DMS53 treated with DMSO at 0.1 percent for 48 hours (cell line): ENCODE results near the gene TNRC6C.
"Not testable (repeated sequence)": the region's sequence is repeated elsewhere in the genome, so short reads cannot be mapped to it uniquely, and the experiment has no call there.

Source experiments
- DNase-seq: peaks from one replicate; lab custom pipeline; 2025; ENCODE audit not compliant: unreplicated experiment; lab: John Stamatoyannopoulos, UW

Gene TNRC6C

GRCh38 chr17:78075545-78075944, 117.0 kb downstream of the TNRC6C start:
- DNase-seq = no peak

GRCh38 chr17:78079253-78079652, 120.8 kb downstream of the TNRC6C start:
- no peak for DNase-seq

- no peak for DNase-seq
Measured at GRCh38 chr17:78081551-78081950, 123.0 kb downstream of the TNRC6C start.

- DNase-seq = not testable (repeated sequence)
Measured at GRCh38 chr17:78082355-78082872, 123.9 kb downstream of the TNRC6C start.

GRCh38 chr17:78082988-78083387, 124.5 kb downstream of the TNRC6C start:
- DNase-seq = no peak

- DNase-seq = no peak
Measured at GRCh38 chr17:78086740-78087139, 128.2 kb downstream of the TNRC6C start.

GRCh38 chr17:78088529-78088928, 130.0 kb downstream of the TNRC6C start:
- DNase-seq = no peak

- no peak for DNase-seq
Measured at GRCh38 chr17:78089576-78090281, 131.2 kb downstream of the TNRC6C start.

GRCh38 chr17:78092794-78093324, 134.4 kb downstream of the TNRC6C start:
- DNase-seq = no peak

GRCh38 chr17:78095035-78095434, 136.5 kb downstream of the TNRC6C start:
- no peak for DNase-seq

GRCh38 chr17:78096093-78096492, 137.6 kb downstream of the TNRC6C start:
- no peak for DNase-seq

GRCh38 chr17:78101112-78101511, 142.6 kb downstream of the TNRC6C start:
- no peak for DNase-seq

- no peak for DNase-seq
Measured at GRCh38 chr17:78101542-78101941, 143.0 kb downstream of the TNRC6C start.

GRCh38 chr17:78103311-78103710, 144.8 kb downstream of the TNRC6C start:
- no peak for DNase-seq

- DNase-seq = no peak
Measured at GRCh38 chr17:78104540-78104941, 146.0 kb downstream of the TNRC6C start.

- DNase-seq = no peak
Measured at GRCh38 chr17:78105101-78105500, 146.6 kb downstream of the TNRC6C start.

GRCh38 chr17:78105551-78105950, 147.0 kb downstream of the TNRC6C start:
- DNase-seq = peak; percentile 46

- DNase-seq = no peak
Measured at GRCh38 chr17:78106211-78106610, 147.7 kb downstream of the TNRC6C start.

GRCh38 chr17:78107457-78107856, 149.0 kb downstream of the TNRC6C start:
- DNase-seq = no peak

GRCh38 chr17:78107976-78108725, 149.6 kb downstream of the TNRC6C start:
- no peak for DNase-seq

GRCh38 chr17:78108726-78109488, 150.4 kb downstream of the TNRC6C start:
- no peak for DNase-seq

GRCh38 chr17:78109489-78109761, 150.9 kb downstream of the TNRC6C start:
- no peak for DNase-seq
